ENCODE data around the gene NINL.

NINL gene

DNA sequence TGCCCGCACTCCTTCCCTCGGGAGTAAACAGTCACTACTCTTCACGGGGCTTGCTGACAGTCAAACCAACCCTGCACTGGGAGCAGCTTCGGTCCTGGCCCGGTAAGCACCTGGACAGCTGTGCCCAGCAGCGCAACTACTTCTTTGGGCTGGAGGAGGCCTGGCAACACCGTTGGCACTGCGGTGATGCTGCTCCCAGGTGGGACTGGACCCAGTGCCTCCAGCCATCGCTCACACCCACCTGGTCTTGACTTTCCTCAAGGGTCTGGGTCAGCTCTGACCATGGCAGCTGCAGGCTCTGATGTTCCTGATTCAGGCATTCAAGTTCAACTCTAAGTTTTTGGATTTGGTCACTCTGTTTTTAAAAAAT is 124.1 kb downstream of the NINL start:
- no peak for DNase-seq

GRCh38 chr20:25460566-25461280 is 124.6 kb downstream of the NINL start:
- no peak for DNase-seq

- DNase-seq = no peak
Measured at GRCh38 chr20:25459916-25460535, 125.3 kb downstream of the NINL start.

DNA sequence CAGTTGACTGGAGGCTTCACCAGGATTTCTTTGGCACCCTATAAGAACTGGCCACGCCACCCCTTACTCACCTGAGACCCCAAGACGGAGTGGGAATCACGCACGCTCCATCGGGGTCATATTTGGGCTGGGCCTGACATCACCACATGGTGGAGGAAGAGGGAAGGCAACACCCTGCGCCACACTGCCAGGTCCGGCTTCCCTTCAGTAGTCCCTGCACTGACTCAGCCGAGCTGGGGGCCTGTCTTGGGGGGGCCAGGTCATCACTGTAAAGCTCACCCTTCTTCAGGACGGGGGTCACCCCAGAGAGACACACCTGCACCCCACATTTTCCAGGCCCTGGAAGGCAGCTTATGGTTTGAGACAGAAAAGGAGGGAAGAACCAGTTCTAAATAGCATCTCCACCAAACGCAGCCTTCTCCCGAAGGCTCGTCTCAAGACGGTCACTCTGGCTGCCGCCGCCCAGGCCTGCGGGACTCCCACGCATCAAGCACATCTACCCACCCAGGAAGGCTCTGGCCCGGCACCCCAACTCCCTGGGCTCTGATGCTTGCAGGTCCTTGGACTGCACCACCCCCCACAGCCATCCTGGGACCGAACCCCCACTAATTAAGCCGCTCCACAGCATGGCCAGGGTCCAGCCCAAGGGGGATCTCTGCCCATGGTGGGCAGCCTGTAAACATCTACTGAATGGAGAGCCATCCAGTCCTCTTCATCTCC is 126.1 kb downstream of the NINL start:
- no peak for DNase-seq

DNA sequence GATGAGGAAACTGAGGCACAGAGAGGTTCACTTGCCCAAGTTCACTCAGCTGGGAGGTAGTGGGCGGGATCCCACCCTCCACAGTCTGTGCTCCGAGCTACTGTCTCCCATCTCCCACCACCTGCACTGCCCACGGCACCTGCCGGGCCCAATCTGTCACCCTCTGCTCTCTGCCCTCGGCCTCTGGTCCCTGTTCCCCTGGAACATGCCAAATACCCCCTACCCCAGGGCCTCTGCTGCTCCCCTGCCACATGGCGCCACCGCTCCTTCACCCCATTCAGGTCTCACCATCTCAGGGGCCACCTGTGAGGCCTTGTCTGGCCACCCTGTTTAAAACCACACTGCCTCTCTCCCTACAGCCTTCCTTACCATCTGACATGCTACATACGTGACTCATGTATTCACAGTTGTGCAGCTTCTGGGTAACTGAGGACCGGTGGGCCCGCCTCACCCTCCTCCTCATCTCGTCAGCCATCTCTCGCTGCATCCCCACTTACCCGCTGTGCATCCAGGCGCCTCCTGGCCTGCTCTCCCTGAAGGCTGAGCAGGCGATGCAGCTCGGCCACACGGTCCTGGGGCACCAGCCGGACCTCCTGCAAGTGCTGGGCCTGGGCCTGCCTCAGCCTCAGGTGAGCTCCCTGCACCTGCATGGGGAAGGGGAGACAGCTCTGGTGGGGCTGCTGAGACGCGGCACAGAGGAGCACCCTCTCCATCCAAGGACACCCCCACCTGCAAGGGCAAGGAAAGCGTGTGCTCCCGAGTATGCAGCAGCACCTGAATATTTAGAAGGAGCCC is 127.2 kb downstream of the NINL start:
- DNase-seq = no peak

DNA sequence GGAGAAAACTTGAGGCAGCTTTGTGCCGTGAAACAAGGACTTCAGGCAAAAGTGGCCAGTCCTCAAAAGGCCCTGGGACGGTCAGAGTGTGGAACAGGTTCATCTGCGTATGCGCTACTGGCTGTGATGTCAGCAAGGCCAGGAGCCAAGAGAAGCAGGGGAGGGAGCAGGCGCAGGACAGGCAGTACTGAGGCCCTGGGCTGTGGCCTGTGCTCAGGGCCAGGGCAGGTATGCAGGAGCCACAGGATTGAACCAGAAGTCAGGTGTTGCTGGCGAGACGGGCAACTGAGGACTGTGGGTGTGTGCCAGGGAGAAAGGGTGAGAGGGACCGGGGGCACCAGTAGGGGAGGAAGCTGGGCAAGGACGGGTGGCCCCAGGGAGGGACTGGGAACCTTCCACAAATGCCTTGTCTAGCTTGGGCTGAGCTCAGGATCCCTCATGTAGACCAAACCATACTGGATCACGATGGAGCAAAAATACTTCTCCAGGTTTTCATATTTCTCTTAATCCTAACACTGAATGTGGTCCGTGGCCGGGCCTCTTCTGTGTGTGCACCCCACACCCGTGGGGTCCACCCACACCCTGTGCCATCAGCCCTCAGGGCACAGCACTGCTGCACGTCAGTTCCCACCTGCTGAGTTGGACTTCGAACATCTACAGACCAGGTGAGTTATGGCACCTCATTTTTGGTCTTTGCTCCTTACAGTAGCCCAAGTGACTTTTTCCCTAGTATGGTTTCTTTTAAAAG is 131.0 kb downstream of the NINL start:
- DNase-seq = no peak

GRCh38 chr20:25453035-25453810 is 132.1 kb downstream of the NINL start:
- peak; percentile 13 for DNase-seq

GRCh38 chr20:25452333-25452732 is 133.0 kb downstream of the NINL start:
- DNase-seq = no peak

DNA sequence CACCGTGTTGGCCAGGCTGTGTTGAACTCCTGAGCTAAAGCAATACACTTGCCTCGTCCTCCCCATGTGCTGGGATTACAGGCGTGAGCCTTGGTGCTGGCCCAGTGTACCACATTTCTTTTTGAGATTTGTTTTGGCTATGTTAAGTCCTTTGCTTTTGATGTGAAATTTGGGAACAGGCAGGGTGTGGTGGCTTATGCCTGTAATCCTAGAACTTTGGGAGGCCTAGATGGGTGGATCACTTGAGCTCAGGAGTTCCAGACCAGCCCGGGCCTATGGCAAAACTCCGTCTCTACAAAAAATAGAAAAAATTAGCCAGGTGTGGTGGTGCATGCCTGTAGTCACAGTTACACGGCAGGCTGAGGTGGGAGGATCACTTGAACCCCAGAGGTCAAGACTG is 137.7 kb downstream of the NINL start:
- no peak for DNase-seq

DNA sequence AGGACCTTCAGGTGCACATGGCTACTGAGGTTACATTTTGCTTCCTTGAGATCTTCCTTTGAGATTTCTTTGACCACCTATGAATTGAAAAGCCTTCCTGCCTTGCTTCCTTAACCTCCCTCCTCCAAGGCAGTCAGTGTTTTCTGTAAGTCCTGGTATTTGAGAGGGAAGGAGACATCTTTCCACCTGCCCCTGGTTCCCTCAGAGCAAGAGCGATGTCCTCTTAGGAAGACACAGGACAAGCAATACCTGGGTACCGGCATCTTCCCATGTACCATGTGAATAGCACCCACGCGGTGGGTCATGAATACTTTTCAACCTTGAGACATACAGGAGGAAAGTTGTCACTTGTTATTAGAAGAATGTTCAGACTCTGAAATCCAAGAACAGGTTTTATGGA is 140.8 kb downstream of the NINL start:
- no peak for DNase-seq

GRCh38 chr20:25439328-25439727 is 146.0 kb downstream of the NINL start:
- no peak for DNase-seq

- no peak for DNase-seq
Measured at GRCh38 chr20:25437153-25437581, 148.2 kb downstream of the NINL start.

DNA sequence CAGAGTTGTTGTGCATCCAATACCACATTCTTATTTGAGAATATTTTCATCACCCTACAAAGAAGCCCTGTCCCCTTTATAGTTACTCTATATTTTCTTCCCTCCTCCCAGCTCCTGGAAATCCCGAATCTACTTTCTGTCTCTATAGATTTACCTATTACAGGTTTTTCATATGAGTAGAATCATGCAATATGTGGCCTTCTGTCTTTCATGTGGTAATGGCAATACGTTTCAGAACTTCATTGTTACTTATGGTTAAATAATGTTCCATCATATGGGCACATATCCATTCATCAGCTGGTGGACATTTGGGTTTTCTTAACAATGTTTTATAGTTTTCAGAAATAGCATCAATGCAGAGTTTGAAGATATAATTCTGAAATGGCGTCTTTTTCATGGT is 160.8 kb downstream of the NINL start:
- no peak for DNase-seq

DNA sequence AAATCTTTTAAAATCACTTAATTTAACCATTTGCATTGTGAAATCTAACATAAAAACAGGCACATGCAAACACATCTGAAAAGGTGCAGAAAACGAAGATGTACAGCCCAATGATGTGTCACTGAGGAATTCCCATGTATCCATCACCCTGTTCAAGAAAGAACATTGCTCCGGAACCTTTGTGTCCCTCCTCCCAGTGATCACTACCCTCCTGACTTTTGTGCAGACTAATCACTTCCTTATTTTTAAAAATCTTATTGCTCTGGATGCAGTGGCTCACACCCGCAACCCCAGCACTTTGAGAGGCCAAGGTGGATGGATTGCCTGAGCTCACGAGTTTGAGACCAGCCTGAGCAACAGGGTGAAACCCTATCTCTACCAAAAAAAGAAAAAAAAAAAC is 163.3 kb downstream of the NINL start:
- DNase-seq = no peak

- DNase-seq = no peak
Measured at GRCh38 chr20:25421102-25421501, 164.2 kb downstream of the NINL start.

GRCh38 chr20:25418776-25419175 is 166.6 kb downstream of the NINL start:
- no peak for DNase-seq

DNA sequence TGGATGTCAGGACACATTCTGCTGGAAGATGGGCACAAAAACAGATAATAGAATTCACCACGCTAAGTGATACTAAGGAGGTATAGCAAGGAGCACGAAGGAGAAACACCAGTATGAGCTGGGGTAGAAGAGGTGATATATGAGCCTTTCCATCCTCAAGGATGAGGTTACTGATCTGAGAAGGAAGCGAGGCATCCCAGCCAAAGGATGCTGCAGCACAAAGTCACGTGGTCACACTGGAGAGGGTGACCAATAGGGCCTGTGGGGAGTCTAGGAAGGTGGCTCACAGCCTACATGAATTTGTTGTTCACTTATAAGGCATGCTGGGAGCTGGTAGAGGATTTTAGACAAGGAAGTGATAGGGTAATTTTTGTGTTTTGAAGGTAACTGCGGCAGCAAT is 176.4 kb downstream of the NINL start:
- no peak for DNase-seq

- no peak for DNase-seq
Measured at GRCh38 chr20:25408170-25408547, 177.2 kb downstream of the NINL start.

GRCh38 chr20:25407311-25408169 is 177.8 kb downstream of the NINL start, which contains the start of gene GINS1:
GINS1 (plus strand) TSS chr20:25407673; CDS start chr20:25407821, 148 bp downstream.
- peak; percentile 98 for DNase-seq

Measured in NCI-H82 (cell line).